CD14-positive monocyte (primary cell): ENCODE results near the gene ADGRF1. TPM values are rescaled to one million over a fixed set of nuclear protein-coding genes. Genes with fewer than 3 reads are reported as not detected.

Experiments
- DNase-seq, 3 donors: peaks; one replicate each; pipeline ENCODE4 v3.0.0-alpha.2; 2011 to 2022
- H2AFZ ChIP-seq: 2 replicates; pipeline ENCODE4 v1.6.0; 2012; ENCODE audit warnings: mild to moderate bottlenecking, low read depth, low read length, inconsistent platforms; ENCODE audit not compliant: insufficient read depth, poor library complexity, severe bottlenecking
- H3K27ac ChIP-seq, 2 donors: 1 replicate in 1 of 2; 2 replicates in 1 of 2; pipeline ENCODE4 v1.5.1; 2012 to 2013; ENCODE audit warnings: low read length in 2 of 2, control low read depth in 1 of 2, inconsistent platforms in 1 of 2, low read depth in 1 of 2, mild to moderate bottlenecking in 1 of 2
- H3K27me3 ChIP-seq, 2 donors: one replicate each; pipeline versions ENCODE4 v1.6.0 to v1.6.1; 2011 to 2013; ENCODE audit warnings: low read length in 2 of 2; ENCODE audit not compliant: control insufficient read depth in 2 of 2, insufficient read depth in 2 of 2
- H3K36me3 ChIP-seq, 2 donors: replicated peaks in 1 of 2; 1 replicate in 1 of 2; 2 replicates in 1 of 2; pipeline versions ENCODE4 v1.5.1 to v1.6.1; 2012 to 2013; ENCODE audit warnings: low read length in 2 of 2, control low read depth in 1 of 2, inconsistent platforms in 1 of 2, mild to moderate bottlenecking in 1 of 2; ENCODE audit not compliant: insufficient read depth in 2 of 2, control insufficient read depth in 1 of 2
- H3K4me1 ChIP-seq, 2 donors: 1 replicate in 1 of 2; 2 replicates in 1 of 2; pipeline versions ENCODE4 v1.5.1 to v1.6.1; 2012 to 2013; ENCODE audit warnings: low read length in 2 of 2, control low read depth in 1 of 2, inconsistent platforms in 1 of 2, mild to moderate bottlenecking in 1 of 2, moderate library complexity in 1 of 2; ENCODE audit not compliant: insufficient read depth in 2 of 2, control insufficient read depth in 1 of 2
- H3K4me2 ChIP-seq: replicated peaks from 2 replicates; pipeline ENCODE3; 2012; ENCODE audit warnings: low read length, moderate library complexity, mild to moderate bottlenecking; ENCODE audit not compliant: poor library complexity, severe bottlenecking; ENCODE audit errors: extremely low read depth
- H3K4me3 ChIP-seq, 3 experiments: fragments of 200-600 bp in 1 of 3; sonication (generic) in 1 of 3; replicated peaks in 1 of 3; 1 replicate in 2 of 3; 2 replicates in 1 of 3; pipeline ENCODE4 v1.5.1; 2011 to 2013; ENCODE audit warnings: low read length in 3 of 3, mild to moderate bottlenecking in 3 of 3, control low read depth in 2 of 3, low read depth in 2 of 3, inconsistent platforms in 1 of 3, moderate library complexity in 1 of 3
- H3K79me2 ChIP-seq: 2 replicates; pipeline ENCODE4 v1.6.0; 2012; ENCODE audit warnings: mild to moderate bottlenecking, control low read depth, inconsistent platforms, low read length, moderate library complexity; ENCODE audit not compliant: insufficient read depth
- H3K9ac ChIP-seq: 2 replicates; pipeline ENCODE4 v1.6.0; 2017; ENCODE audit warnings: low read length, mild to moderate bottlenecking; ENCODE audit not compliant: insufficient read depth, poor library complexity, severe bottlenecking
- H3K9me3 ChIP-seq, 2 donors: replicated peaks in 1 of 2; 1 replicate in 1 of 2; 2 replicates in 1 of 2; pipeline versions ENCODE4 v1.5.1 to v1.6.1; 2012 to 2013; ENCODE audit warnings: low read length in 2 of 2, control low read depth in 1 of 2; ENCODE audit not compliant: control insufficient read depth in 1 of 2, insufficient read depth in 1 of 2
- H4K20me1 ChIP-seq: 2 replicates; pipeline ENCODE4 v1.6.0; 2012; ENCODE audit warnings: mild to moderate bottlenecking, low read length, control low read depth, moderate library complexity; ENCODE audit not compliant: insufficient read depth
- H3K27ac Mint-ChIP-seq, 7 donors: one replicate each; pipeline ENCODE4 v1.8.0; 2020; ENCODE audit warnings: mild to moderate bottlenecking in 7 of 7, mixed read lengths in 7 of 7, moderate library complexity in 6 of 7, inconsistent platforms in 2 of 7
- H3K27me3 Mint-ChIP-seq, 3 donors: one replicate each; pipeline ENCODE4 v1.8.0; 2021 to 2022; ENCODE audit warnings: low read depth in 3 of 3, mild to moderate bottlenecking in 3 of 3, mixed read lengths in 3 of 3, moderate library complexity in 3 of 3, inconsistent platforms in 1 of 3
- H3K36me3 Mint-ChIP-seq, 2 donors: one replicate each; pipeline ENCODE4 v1.8.0; 2020; ENCODE audit warnings: mixed read lengths in 2 of 2, inconsistent platforms in 1 of 2, mild to moderate bottlenecking in 1 of 2
- H3K4me1 Mint-ChIP-seq: one replicate; pipeline ENCODE4 v1.8.0; 2020; ENCODE audit warnings: mild to moderate bottlenecking, mixed read lengths
- H3K4me3 Mint-ChIP-seq, 2 donors: one replicate each; pipeline ENCODE4 v1.8.0; 2020; ENCODE audit warnings: mild to moderate bottlenecking in 2 of 2, mixed read lengths in 2 of 2, moderate library complexity in 1 of 2
- H3K9me3 Mint-ChIP-seq, 7 donors: one replicate each; pipeline ENCODE4 v1.8.0; 2020 to 2022; ENCODE audit warnings: mixed read lengths in 7 of 7, mild to moderate bottlenecking in 6 of 7, moderate library complexity in 6 of 7, inconsistent platforms in 2 of 7
- WGBS: methylation state at CpG from one replicate; pipeline ENCODE4 v1.1.5; 2013; ENCODE audit warnings: missing lambda C conversion rate; ENCODE audit not compliant: insufficient coverage; 5-methylcytosine and 5-hydroxymethylcytosine counted together
- intact Hi-C, 2 donors: fragments of 100-400 bp; cut with micrococcal nuclease; formaldehyde crosslinking; loops; one replicate each; pipeline versions ENCODE4 v1.15.0 to v1.15.1; 2023
- polyA plus RNA-seq, 3 donors: library from polyadenylated mRNA; depleted of rRNA in 1 of 3; unstranded in 2 of 3; stranded (reverse) in 1 of 3; fragments of 300-500 nt in 2 of 3; fragments of >200 nt in 1 of 3; fragmentation: Illumina TruSeq in 2 of 3; gene quantifications; 1 replicate in 2 of 3; 2 replicates in 1 of 3; pipeline ENCODE4 v1.2.3, GENCODE V29; 2012 to 2021
- TF ChIP-seq, protein P1 (sequence below): fragments of 200-600 bp; IDR thresholded peaks from one replicate; pipeline ENCODE4 v1.8.0; 2022; ENCODE audit warnings: antibody characterized with exemption, mild to moderate bottlenecking

The ADGRF1 gene
- polyA plus RNA-seq, 3 donors: 0.03 TPM; not detected in 2

DNA sequence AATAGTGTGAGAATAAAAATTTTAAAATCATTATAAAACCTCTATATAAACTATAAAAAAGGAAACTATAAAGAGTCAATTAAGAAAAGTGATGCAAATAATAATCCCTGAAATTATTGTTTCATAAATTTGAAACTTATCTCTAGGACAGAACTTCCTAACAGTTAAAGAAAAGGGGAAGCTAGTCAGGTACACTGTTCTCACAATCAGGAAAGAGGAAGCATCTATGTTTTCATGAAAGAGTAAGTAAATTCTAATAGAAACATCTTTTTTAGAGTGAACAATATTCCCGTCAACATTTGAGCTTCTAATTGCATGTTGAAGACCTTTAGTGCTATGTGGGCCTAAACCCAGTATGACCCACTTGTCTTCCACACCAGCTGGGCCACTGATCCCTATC lies 1.2 kb upstream of the ADGRF1 start:
- TF ChIP-seq, protein P1, sequence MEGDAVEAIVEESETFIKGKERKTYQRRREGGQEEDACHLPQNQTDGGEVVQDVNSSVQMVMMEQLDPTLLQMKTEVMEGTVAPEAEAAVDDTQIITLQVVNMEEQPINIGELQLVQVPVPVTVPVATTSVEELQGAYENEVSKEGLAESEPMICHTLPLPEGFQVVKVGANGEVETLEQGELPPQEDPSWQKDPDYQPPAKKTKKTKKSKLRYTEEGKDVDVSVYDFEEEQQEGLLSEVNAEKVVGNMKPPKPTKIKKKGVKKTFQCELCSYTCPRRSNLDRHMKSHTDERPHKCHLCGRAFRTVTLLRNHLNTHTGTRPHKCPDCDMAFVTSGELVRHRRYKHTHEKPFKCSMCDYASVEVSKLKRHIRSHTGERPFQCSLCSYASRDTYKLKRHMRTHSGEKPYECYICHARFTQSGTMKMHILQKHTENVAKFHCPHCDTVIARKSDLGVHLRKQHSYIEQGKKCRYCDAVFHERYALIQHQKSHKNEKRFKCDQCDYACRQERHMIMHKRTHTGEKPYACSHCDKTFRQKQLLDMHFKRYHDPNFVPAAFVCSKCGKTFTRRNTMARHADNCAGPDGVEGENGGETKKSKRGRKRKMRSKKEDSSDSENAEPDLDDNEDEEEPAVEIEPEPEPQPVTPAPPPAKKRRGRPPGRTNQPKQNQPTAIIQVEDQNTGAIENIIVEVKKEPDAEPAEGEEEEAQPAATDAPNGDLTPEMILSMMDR: no peak
- Mint-ChIP-seq H3K27me3 (peaks cover 0 to 3% (median 0%) of the 10 kb centered on the region in 3 donors), H3K9me3 (no peaks in the 10 kb centered on the region), H3K27ac (peak overlapping the region in 1 of 7 donors; percentile 53), H3K4me1 (peaks cover 13% of the 10 kb centered on the region), H3K4me3 (no peak overlapping the region), H3K36me3 (no peaks in the 10 kb centered on the region)
- no CpG with 5 or more reads among the region's 1 CpG for WGBS
- no peaks in the 10 kb centered on the region for H3K79me2 ChIP-seq
- no peak overlapping the region for H2AFZ ChIP-seq
- H3K27ac ChIP-seq: no peak overlapping the region
- no peaks in the 10 kb centered on the region for H3K4me1 ChIP-seq
- no peak overlapping the region for H3K9ac ChIP-seq
- H3K4me2 ChIP-seq: no peak overlapping the region
- DNase-seq: peak in 1 of 3 donors; percentile 56
- no peaks in the 10 kb centered on the region for H4K20me1 ChIP-seq
- H3K27me3 ChIP-seq: no peaks in the 10 kb centered on the region
- H3K4me3 ChIP-seq: no peak overlapping the region
- H3K36me3 ChIP-seq: no peaks in the 10 kb centered on the region
- intact Hi-C loops: no loop called here
- no peaks in the 10 kb centered on the region for H3K9me3 ChIP-seq

DNA sequence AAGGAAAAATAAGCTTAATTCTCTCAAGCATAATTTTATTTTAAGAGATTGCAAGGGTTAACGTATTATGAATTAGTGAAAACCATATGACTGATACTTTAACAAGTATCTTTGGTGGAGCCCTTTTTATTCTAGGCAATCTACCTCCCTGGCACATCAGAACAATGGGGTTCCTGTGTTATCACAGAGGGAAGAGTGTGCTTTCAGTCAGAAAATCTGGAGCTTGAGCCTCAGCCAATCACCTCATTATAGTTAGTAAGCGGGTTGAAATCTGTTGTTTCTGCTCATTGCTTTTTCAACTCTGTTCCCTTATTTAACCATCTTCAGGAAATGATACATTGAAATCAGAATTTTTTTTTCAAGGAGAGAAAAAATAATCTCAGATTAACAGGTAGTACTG lies 391 bp downstream of the ADGRF1 start:
- no peak overlapping the region for H3K27ac Mint-ChIP-seq
- DNase-seq: no peak
- H3K27me3 ChIP-seq: no peaks in the 10 kb centered on the region
- WGBS: no CpG with 5 or more reads among the region's 2 CpGs
- H3K4me3 Mint-ChIP-seq: no peak overlapping the region
- H3K27me3 Mint-ChIP-seq: peaks cover 0 to 2% (median 0%) of the 10 kb centered on the region in 3 donors
- intact Hi-C loops: no loop called here
- H4K20me1 ChIP-seq: no peaks in the 10 kb centered on the region
- no peak overlapping the region for H2AFZ ChIP-seq
- no peaks in the 10 kb centered on the region for H3K36me3 Mint-ChIP-seq
- H3K4me1 Mint-ChIP-seq: peaks cover 9% of the 10 kb centered on the region
- H3K4me1 ChIP-seq: no peaks in the 10 kb centered on the region
- H3K9ac ChIP-seq: no peak overlapping the region
- TF ChIP-seq, protein P1: no peak
- no peak overlapping the region for H3K4me3 ChIP-seq
- H3K79me2 ChIP-seq: no peaks in the 10 kb centered on the region
- H3K4me2 ChIP-seq: no peak overlapping the region
- no peaks in the 10 kb centered on the region for H3K36me3 ChIP-seq
- no peaks in the 10 kb centered on the region for H3K9me3 Mint-ChIP-seq
- no peaks in the 10 kb centered on the region for H3K9me3 ChIP-seq
- no peak overlapping the region for H3K27ac ChIP-seq
